Effector memory CD8-positive, alpha-beta T cell (primary cell): Measurements from ENCODE around the gene CLMN.

Experiments used
- ATAC-seq: fragments of 150-1000 bp; cut with Tn5 transposase; replicated peaks from 2 replicates; pipeline ENCODE4 v1.10.0; 2021; ENCODE audit warnings: mild to moderate bottlenecking, moderate library complexity
- DNase-seq, 3 experiments: peaks; one replicate each; pipeline ENCODE4 v3.0.0; 2021
- H3K27ac Mint-ChIP-seq, 2 donors: one replicate each; pipeline ENCODE4 v1.8.0; 2022; ENCODE audit warnings: mild to moderate bottlenecking in 2 of 2, mixed read lengths in 2 of 2, moderate library complexity in 2 of 2
- H3K27me3 Mint-ChIP-seq, 2 donors: one replicate each; pipeline ENCODE4 v1.8.0; 2022; ENCODE audit warnings: mixed read lengths in 2 of 2
- H3K36me3 Mint-ChIP-seq: one replicate; pipeline ENCODE4 v1.8.0; 2022; ENCODE audit warnings: mild to moderate bottlenecking, moderate library complexity, mixed read lengths; ENCODE audit not compliant: insufficient read depth
- H3K4me1 Mint-ChIP-seq, 2 donors: one replicate each; pipeline ENCODE4 v1.8.0; 2022; ENCODE audit warnings: low read depth in 2 of 2, mixed read lengths in 2 of 2
- H3K4me3 Mint-ChIP-seq, 2 donors: one replicate each; pipeline ENCODE4 v1.8.0; 2022; ENCODE audit warnings: mild to moderate bottlenecking in 2 of 2, mixed read lengths in 2 of 2, moderate library complexity in 2 of 2
- H3K9me3 Mint-ChIP-seq, 2 donors: one replicate each; pipeline ENCODE4 v1.8.0; 2022; ENCODE audit warnings: mixed read lengths in 2 of 2

Gene CLMN

GRCh38 chr14:95353664-95354063 is 34.0 kb upstream of the CLMN start:
- H3K4me1 Mint-ChIP-seq, result no peaks in the 10 kb centered on the region
- no peak overlapping the region for H3K27ac Mint-ChIP-seq
- peaks cover 0 to 4% of the 10 kb centered on the region in 2 donors for H3K9me3 Mint-ChIP-seq

GRCh38 chr14:95353007-95353406 is 33.3 kb upstream of the CLMN start:
- H3K9me3 Mint-ChIP-seq, result peaks cover 0 to 4% of the 10 kb centered on the region in 2 donors
- H3K27ac Mint-ChIP-seq, result no peak overlapping the region
- H3K27me3 Mint-ChIP-seq, result peaks cover 25 to 34% of the 10 kb centered on the region in 2 donors
- ATAC-seq (no peak), DNase-seq (no peak)
- no peaks in the 10 kb centered on the region for H3K4me1 Mint-ChIP-seq
- H3K4me3 Mint-ChIP-seq, result no peak overlapping the region
- no peaks in the 10 kb centered on the region for H3K36me3 Mint-ChIP-seq

More at GRCh38 chr14:95353664-95354063, 34.0 kb upstream of the CLMN start:
- DNase-seq, result no peak
- H3K36me3 Mint-ChIP-seq, result no peaks in the 10 kb centered on the region
- ATAC-seq, result no peak
- H3K4me3 Mint-ChIP-seq, result no peak overlapping the region
- H3K27me3 Mint-ChIP-seq, result peaks cover 28 to 32% of the 10 kb centered on the region in 2 donors

- no peak overlapping the region for H3K27ac Mint-ChIP-seq
- no peak for DNase-seq
Observed at GRCh38 chr14:95352481-95352880, 32.8 kb upstream of the CLMN start.

GRCh38 chr14:95349241-95349640 is 29.5 kb upstream of the CLMN start:
- H3K4me1 Mint-ChIP-seq, result no peaks in the 10 kb centered on the region
- no peak overlapping the region for H3K27ac Mint-ChIP-seq
- H3K36me3 Mint-ChIP-seq, result no peaks in the 10 kb centered on the region
- peaks cover 22 to 36% of the 10 kb centered on the region in 2 donors for H3K27me3 Mint-ChIP-seq
- ATAC-seq, result no peak
- DNase-seq, result no peak
- no peak overlapping the region for H3K4me3 Mint-ChIP-seq
- peaks cover 0 to 4% of the 10 kb centered on the region in 2 donors for H3K9me3 Mint-ChIP-seq

More at GRCh38 chr14:95352481-95352880, 32.8 kb upstream of the CLMN start:
- Mint-ChIP-seq H3K36me3 (no peaks in the 10 kb centered on the region), H3K27me3 (peaks cover 24 to 30% of the 10 kb centered on the region in 2 donors), H3K4me1 (no peaks in the 10 kb centered on the region), H3K4me3 (no peak overlapping the region), H3K9me3 (peaks cover 0 to 4% of the 10 kb centered on the region in 2 donors)
- ATAC-seq, result no peak

- DNase-seq (no peak), ATAC-seq (no peak)
- Mint-ChIP-seq H3K27me3 (peaks cover 22 to 41% of the 10 kb centered on the region in 2 donors), H3K27ac (no peak overlapping the region), H3K4me3 (no peak overlapping the region), H3K9me3 (peaks cover 0 to under 1% of the 10 kb centered on the region in 2 donors), H3K36me3 (no peaks in the 10 kb centered on the region), H3K4me1 (no peaks in the 10 kb centered on the region)
Observed at GRCh38 chr14:95348395-95349080, 28.8 kb upstream of the CLMN start.

GRCh38 chr14:95346820-95347219 is 27.1 kb upstream of the CLMN start:
- Mint-ChIP-seq H3K9me3 (no peaks in the 10 kb centered on the region), H3K36me3 (no peaks in the 10 kb centered on the region), H3K4me1 (no peaks in the 10 kb centered on the region), H3K4me3 (no peak overlapping the region), H3K27ac (no peak overlapping the region), H3K27me3 (peaks cover 15 to 38% of the 10 kb centered on the region in 2 donors)
- no peak for DNase-seq
- no peak for ATAC-seq

GRCh38 chr14:95346266-95346665 is 26.6 kb upstream of the CLMN start:
- ATAC-seq (no peak), DNase-seq (no peak)
- H3K36me3 Mint-ChIP-seq, result no peaks in the 10 kb centered on the region
- no peak overlapping the region for H3K4me3 Mint-ChIP-seq
- no peaks in the 10 kb centered on the region for H3K9me3 Mint-ChIP-seq
- no peak overlapping the region for H3K27ac Mint-ChIP-seq
- H3K4me1 Mint-ChIP-seq, result no peaks in the 10 kb centered on the region
- peaks cover 15 to 38% of the 10 kb centered on the region in 2 donors for H3K27me3 Mint-ChIP-seq

- H3K9me3 Mint-ChIP-seq, result no peaks in the 10 kb centered on the region
- no peak overlapping the region for H3K4me3 Mint-ChIP-seq
- H3K27ac Mint-ChIP-seq, result no peak overlapping the region
- H3K4me1 Mint-ChIP-seq, result no peaks in the 10 kb centered on the region
- H3K27me3 Mint-ChIP-seq, result peaks cover 23 to 38% of the 10 kb centered on the region in 2 donors
- DNase-seq, result no peak
- ATAC-seq, result no peak
- no peaks in the 10 kb centered on the region for H3K36me3 Mint-ChIP-seq
Observed at GRCh38 chr14:95345032-95345431, 25.3 kb upstream of the CLMN start.

- peaks cover 23 to 38% of the 10 kb centered on the region in 2 donors for H3K27me3 Mint-ChIP-seq
- DNase-seq, result no peak
Observed at GRCh38 chr14:95344536-95344935, 24.8 kb upstream of the CLMN start.

GRCh38 chr14:95341564-95341963 is 21.9 kb upstream of the CLMN start:
- H3K27ac Mint-ChIP-seq, result no peak overlapping the region
- no peaks in the 10 kb centered on the region for H3K36me3 Mint-ChIP-seq
- H3K27me3 Mint-ChIP-seq, result peaks cover 40 to 48% of the 10 kb centered on the region in 2 donors
- no peaks in the 10 kb centered on the region for H3K4me1 Mint-ChIP-seq
- DNase-seq, result no peak
- H3K9me3 Mint-ChIP-seq, result no peaks in the 10 kb centered on the region
- no peak for ATAC-seq
- H3K4me3 Mint-ChIP-seq, result no peak overlapping the region

More at GRCh38 chr14:95344536-95344935, 24.8 kb upstream of the CLMN start:
- Mint-ChIP-seq H3K4me1 (no peaks in the 10 kb centered on the region), H3K36me3 (no peaks in the 10 kb centered on the region), H3K9me3 (no peaks in the 10 kb centered on the region), H3K4me3 (no peak overlapping the region), H3K27ac (no peak overlapping the region)
- ATAC-seq, result no peak

- DNase-seq (no peak), ATAC-seq (no peak)
- Mint-ChIP-seq H3K4me1 (no peaks in the 10 kb centered on the region), H3K27ac (no peak overlapping the region), H3K36me3 (no peaks in the 10 kb centered on the region), H3K9me3 (no peaks in the 10 kb centered on the region), H3K4me3 (no peak overlapping the region), H3K27me3 (peaks cover 45 to 52% of the 10 kb centered on the region in 2 donors)
Observed at GRCh38 chr14:95341115-95341514, 21.4 kb upstream of the CLMN start.

- H3K4me3 Mint-ChIP-seq, result no peak overlapping the region
- no peak overlapping the region for H3K27ac Mint-ChIP-seq
- no peaks in the 10 kb centered on the region for H3K36me3 Mint-ChIP-seq
- H3K4me1 Mint-ChIP-seq, result no peaks in the 10 kb centered on the region
- peaks cover 52 to 53% of the 10 kb centered on the region in 2 donors for H3K27me3 Mint-ChIP-seq
- H3K9me3 Mint-ChIP-seq, result no peaks in the 10 kb centered on the region
- DNase-seq (no peak), ATAC-seq (no peak)
Observed at GRCh38 chr14:95340201-95340697, 20.5 kb upstream of the CLMN start.

GRCh38 chr14:95339301-95339865 is 19.7 kb upstream of the CLMN start:
- Mint-ChIP-seq H3K9me3 (no peaks in the 10 kb centered on the region), H3K4me1 (no peaks in the 10 kb centered on the region), H3K27ac (no peak overlapping the region), H3K4me3 (no peak overlapping the region), H3K36me3 (no peaks in the 10 kb centered on the region), H3K27me3 (peaks cover 45 to 62% of the 10 kb centered on the region in 2 donors)
- no peak for DNase-seq
- no peak for ATAC-seq

- Mint-ChIP-seq H3K4me3 (no peak overlapping the region), H3K27ac (no peak overlapping the region), H3K27me3 (peaks cover 39 to 64% of the 10 kb centered on the region in 2 donors), H3K4me1 (no peaks in the 10 kb centered on the region), H3K9me3 (no peaks in the 10 kb centered on the region), H3K36me3 (no peaks in the 10 kb centered on the region)
- ATAC-seq (no peak), DNase-seq (no peak)
Observed at GRCh38 chr14:95338436-95338835, 18.7 kb upstream of the CLMN start.
